SU-DHL-6 (cell line): ENCODE results near the gene XRN2.

Experiments
- CTCF ChIP-seq: fragments of 200-600 bp; sonication (generic); IDR thresholded peaks from one replicate; pipeline ENCODE4 v1.5.1; 2017; ENCODE audit warnings: antibody characterized with exemption, mild to moderate bottlenecking, low read length, moderate library complexity; ENCODE audit not compliant: insufficient read depth, poor library complexity, severe bottlenecking
- EZH2phosphoT487 ChIP-seq: fragments of 200-600 bp; sonication (generic), shearing (Covaris generic); conservative IDR thresholded peaks from 2 replicates; pipeline ENCODE4 v1.6.1; 2018; ENCODE audit warnings: mild to moderate bottlenecking, antibody characterized with exemption, low read length, moderate library complexity, mixed read lengths

GRCh38 chr20:21391972-21392352, 88.8 kb downstream of the XRN2 start:
- TF ChIP-seq CTCF: no peak
- TF ChIP-seq EZH2phosphoT487: no peak
